ENCODE results near the gene CMTM7. TPM values are rescaled to one million over a fixed set of nuclear protein-coding genes. Genes with fewer than 3 reads are reported as not detected.
"Not testable (repeated sequence)": the region's sequence is repeated elsewhere in the genome, so short reads cannot be mapped to it uniquely, and the experiment has no call there.

CMTM7 gene
- total RNA-seq, 1 donor from 2014 or later: 0.41 TPM

DNA sequence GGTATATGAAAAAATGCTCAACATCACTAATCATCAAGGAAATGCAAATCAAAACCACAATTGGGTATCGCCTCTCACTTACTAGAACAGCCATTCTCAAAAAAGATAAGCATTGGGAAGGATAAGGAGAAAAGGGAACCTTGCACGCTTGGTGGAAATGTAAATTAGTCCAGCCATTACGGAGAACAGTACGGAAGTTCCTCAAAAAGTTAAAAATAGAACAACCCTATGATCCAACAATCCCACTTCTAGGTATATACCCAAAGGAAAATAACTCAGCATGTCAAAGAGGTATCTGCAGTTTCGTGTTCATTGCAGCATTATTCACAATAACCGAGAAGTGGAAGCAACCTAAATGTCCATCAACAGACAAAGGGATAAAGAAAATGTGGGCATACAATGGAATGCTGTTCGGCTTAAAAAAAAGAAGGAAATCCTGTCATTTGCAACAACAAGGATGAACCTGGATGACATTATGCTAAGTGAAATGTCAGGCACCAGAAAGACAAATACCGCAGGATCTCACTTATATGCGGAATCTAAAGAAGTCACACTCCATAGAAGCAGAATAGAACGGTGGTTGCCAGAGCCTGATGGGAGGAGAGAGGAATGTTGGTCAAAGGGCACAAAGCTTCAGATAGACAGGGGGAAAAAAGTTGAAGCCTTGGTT, 11.7 kb upstream of the CMTM7 start:
- FAIRE-seq (no peak), DNase-seq (ENCODE audit: low spot score in 2 of 2) (no peak)

DNA sequence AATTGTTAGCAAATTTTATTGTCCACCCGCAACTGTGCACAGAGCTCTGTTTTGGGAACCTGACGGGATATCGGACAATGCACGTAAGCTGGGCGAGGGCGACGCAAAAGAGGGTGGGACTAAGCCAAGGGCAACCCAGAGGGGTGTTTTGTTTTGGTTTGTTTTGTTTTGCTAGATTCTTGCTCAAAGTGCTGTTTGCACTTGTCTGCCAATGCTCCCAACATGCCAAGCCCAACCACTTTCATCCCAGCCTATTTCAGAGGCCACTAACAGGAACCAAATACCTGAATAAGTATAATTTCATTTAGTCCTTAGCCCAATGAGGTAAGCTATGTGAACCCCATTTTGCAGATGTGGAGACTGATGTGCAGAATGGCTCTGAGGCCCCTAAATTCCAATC, 9.7 kb upstream of the CMTM7 start:
- no peak for FAIRE-seq
- DNase-seq (ENCODE audit: low spot score in 2 of 2): no peak

DNA sequence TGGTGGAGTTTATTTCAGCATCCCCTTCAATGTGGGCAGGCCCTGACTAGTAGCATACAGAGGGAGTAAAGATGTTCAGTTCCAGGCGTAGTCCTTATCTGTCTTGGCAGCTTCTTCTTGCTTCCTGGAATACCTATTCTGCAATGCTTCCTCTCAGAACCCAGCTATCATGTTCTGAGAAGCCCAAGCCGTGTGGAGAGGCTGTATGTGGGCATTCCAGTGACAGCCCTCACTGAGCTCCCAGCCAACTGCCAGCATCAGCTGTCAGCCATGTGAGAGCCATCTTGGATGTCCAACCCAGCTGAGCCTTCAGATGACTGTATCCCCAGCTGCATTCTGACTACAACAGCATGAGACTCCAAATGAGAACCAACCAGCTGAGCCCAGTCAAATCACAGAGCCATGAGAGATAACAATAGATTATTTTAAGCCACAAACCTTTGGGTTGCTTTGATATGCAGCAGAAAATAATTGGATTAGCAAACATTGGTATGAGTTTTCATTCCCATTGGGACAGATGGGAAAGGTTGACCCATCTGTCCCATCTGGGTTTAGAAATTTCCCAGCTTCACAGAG, 8.4 kb upstream of the CMTM7 start:
- DNase-seq (ENCODE audit: low spot score in 2 of 2) (no peak), FAIRE-seq (no peak)

DNA sequence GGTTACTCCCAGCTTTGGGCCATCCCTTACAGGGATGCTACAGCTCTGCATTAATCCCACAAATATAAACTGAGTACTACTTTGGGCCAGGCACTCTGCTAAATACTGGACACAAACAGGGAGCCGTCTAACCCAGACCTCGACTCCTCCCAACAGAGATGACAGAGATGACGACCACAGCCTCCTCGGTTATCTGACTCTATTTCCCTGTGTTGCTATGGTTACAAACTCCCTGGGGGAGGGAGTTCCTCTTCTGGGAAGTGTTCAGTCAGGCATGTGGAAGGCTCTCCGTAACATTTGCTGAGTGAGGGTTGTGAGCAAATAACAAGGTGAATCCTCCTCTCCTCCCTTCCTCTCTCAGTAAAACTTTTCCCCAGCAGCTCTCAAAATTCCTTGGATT, 6.7 kb upstream of the CMTM7 start:
- no peak for DNase-seq (ENCODE audit: low spot score in 2 of 2)
- no peak for FAIRE-seq

DNA sequence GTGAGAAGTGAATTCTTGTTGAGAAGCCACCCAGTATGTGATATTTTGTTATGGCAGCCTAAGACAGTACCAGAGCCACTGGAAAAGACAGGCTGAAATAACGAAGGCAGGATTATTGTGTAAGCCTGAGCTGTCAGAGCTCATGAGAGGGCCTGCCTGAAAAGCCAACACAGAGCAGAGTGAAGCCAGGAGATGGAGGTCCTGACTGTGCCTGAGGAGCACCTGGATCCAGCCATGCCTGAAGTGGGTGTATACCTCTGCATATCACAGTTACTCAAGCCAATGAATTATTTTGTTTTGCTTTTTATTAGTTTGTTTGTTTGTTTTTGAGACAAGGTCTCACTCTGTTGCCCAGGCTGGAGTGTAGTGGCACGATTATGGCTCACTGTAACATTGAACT, 4.1 kb upstream of the CMTM7 start:
- DNase-seq (ENCODE audit: low spot score in 2 of 2) (no peak), FAIRE-seq (no peak)

DNA sequence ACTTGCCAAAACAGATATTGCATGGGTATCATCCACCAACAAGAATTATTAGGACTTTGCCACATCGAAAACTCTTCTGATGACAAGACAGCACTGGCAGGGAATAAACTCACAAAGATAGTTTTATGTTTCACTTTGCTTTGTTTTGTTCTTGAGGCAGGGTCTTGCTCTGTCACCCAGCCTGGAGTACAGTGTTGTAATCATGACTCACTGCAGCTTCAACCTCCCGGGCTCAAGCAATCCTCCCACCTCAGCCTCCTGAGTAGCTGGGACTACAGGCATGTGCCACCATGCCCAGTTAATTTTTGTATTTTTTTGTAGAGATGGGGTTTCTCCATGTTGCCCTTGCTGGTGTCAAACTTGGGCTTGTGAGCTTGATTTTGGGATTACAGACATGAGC, 2.1 kb upstream of the CMTM7 start:
- DNase-seq (ENCODE audit: low spot score in 2 of 2); FAIRE-seq: not testable (repeated sequence)

DNA sequence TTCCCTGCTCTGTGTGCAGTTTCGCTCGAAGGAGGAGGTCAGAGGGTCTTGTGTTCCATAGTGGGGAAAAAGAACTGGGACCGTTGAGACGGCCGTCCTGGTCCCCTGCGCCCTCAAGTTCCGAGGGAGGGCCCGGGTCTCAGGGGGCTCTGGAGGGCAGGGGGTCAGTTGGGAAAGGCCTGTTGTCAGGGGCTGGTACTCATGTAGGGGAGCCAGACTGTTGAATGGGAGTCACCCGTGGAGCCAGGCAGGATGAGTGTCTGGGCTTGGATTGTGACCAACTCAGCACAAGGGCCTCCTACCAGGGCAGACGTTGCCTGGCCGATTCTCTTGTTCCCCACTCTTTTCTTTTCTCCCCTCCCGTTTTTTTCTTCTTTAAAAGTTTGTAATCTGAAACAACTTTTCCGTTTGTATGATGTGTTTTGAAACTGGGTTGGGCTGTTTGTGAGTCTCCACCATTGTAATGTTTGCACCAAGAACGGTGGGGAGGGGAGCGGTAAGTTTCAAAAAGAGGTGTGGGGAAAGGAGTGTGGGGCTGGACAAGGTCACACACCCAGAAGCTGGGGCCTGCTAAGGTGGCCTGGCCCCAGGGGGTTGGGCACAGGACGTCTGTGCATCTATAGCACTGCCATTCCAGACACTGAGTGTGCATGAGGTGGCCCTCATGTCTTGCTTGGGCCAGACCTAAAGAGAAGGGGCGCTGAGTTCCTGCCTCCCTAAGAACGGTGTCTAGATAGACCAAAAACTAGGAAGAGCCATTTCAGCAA, 1.1 kb downstream of the CMTM7 start:
- DNase-seq (ENCODE audit: low spot score in 2 of 2) (no peak), FAIRE-seq (no peak)

DNA sequence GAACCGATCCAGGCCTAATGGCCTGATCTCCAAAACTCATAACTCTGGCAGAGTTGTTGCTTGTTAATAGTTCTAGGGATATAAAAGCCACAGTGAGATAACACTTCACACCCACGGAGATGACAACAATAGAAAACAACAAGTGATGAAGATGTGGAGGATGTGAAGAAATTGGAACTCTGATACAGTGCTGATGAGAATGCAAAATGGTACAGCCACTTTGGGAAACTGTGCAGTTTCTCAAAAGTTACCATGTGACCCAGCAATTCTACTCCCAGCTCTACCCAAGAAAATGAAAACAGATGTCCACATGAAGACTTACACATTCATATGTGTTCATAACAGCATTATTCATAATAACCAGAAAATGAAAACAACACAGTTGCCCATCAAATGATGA, 3.8 kb downstream of the CMTM7 start:
- FAIRE-seq: no peak
- no peak for DNase-seq (ENCODE audit: low spot score in 2 of 2)

DNA sequence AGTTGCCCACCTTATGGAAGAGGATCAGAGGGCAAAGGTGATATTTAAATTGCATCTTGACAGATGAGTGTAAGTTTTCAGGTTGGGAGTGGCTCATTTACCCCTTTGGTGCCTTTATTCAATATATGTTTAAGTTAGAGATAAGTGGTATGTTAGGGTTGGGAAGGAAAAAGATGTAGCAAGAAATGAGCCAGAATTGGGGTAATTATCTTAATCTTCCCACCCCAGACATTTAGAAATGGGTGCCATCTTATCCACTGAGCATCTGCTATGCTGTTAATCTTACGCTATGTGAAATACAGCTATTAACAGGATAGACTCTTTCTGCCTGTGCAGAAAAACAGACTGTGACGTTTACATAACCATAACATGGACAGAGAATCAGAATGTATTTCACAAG, 6.3 kb downstream of the CMTM7 start:
- FAIRE-seq: no peak
- no peak for DNase-seq (ENCODE audit: low spot score in 2 of 2)

DNA sequence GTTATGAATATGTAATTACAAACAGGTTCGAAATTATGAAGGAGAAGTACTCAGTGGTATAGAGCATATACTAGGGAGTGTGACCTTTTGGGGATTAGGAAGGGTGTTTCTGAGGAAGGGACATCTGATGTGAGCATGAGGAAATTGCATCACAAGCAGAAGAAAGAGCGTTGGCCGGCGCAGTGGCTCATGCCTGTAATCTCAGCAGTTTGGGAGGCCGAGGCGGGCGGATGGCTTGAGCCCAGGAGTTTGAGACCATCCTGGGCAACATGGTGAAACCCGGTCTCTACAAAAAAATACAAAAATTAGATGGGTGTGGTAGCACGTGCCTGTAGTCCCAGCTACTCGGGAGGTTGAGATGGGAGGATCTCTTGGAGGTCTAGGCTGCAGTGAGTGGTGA, 6.9 kb downstream of the CMTM7 start:
- DNase-seq (ENCODE audit: low spot score in 2 of 2) (no peak), FAIRE-seq (no peak)

DNA sequence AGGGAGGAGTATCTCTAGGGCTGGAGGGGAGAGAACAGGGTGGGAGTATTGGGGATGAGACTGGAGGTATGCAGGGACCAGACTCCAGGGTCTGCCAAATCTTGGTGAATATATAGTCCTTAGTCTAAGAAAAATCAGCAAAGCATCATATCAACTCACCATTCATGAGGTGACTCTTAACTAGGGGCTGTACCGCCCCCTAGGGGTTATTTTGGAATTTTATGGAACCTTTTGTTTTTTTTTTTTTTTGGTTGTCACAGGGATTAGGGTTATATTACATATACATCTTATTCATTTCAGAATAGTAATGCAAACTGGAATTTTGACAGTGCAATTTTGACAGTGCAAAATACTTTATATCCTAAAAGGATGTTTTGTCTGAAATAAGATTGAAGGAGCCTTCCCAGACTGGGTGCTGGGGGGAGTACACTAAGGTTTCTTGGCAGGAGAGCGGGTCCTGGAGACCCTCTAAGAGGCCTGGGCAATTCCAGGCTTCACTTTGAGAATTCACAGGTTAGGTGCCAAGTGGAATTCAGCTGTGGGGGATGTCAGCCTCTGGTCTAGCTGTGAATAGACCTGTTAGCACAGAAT, 7.5 kb downstream of the CMTM7 start:
- DNase-seq (ENCODE audit: low spot score in 2 of 2) (no peak), FAIRE-seq (peak; percentile 39)

DNA sequence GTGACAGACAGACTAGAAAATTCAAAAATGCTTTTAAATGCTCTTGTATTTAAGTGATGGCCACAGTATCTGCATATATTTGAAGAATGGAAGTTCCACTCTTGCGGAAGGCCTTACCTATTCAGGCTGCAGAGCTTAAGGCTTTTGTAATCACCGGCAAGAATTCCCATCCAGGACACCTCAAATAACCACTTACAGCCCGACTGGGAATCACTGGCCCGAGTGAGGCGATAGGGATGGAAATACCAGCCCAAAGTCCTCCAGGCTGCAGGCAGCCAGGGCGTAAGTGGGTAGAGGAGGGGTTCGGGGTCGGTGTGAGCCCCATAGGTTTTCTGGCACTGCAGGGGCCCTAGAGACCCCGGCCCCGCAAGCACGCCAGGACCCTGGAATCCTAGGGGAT, 9.5 kb downstream of the CMTM7 start:
- FAIRE-seq (no peak), DNase-seq (ENCODE audit: low spot score in 2 of 2) (no peak)

DNA sequence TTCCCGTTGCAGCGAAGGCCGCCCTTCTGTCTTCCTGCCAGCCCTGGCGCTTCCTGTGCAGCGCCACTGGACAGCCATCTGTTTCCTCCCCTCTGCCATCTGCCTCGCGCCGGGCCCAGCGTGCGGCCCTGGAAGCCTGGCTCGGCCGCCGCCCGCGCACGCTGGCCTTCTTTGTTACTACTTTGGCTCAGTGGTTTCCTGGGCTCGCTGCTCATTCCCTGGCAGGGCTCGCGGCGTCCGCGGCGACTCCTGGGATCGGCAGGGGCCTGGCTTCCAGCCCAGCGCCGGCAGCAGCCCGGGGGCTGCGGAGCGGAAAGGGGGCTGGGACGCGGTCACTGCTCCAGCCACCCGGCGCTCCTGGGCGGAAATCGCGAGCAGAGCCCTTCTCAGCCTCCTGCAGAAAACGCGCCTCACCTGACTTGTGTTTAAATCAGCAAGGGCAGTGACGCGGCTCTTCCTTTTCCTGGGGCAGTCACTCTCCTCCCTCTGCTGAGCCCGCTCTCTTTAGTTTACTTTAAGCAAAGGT, 10.0 kb downstream of the CMTM7 start:
- DNase-seq (ENCODE audit: low spot score in 2 of 2) (peak; percentile 59 to 63), FAIRE-seq (no peak)

DNA sequence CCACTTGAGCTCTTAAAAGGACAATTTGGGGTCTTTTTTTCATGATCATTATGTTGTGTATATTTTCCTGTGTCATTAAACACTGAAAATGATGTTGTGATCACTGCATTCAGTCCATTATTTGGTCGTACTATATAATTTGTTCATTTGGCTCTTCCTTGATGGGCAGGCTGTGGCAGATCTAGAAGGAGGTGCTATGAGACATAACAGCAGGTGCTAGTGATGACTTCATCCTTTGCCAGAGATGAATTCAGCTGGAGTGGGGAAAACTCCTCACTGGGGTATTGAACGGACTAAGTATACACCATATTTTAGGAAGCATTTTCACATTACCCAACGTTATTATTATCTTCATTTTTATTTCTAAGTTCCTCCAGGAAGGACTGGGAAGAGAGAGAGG, 12.0 kb downstream of the CMTM7 start:
- DNase-seq (ENCODE audit: low spot score in 2 of 2) (no peak), FAIRE-seq (no peak)

DNA sequence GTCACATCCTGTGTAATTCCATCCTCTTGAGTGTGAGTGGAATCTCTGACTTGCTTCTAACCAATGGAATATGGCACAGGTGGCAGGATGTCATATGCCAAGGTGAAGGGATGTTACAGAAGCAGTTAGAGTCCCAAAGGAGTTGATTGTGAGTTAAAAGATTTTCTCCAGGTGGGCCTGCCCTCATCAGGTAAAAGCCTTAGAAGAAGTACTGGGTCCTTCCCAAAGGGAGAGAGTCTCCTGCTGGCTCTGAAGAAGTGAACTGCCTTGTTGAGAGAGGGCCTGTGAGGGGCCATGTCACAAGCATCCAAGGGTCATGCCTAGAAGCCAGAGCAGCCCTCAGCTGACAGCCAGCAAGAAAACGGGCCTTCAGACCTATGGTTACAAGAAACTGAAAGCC, 13.1 kb downstream of the CMTM7 start:
- no peak for DNase-seq (ENCODE audit: low spot score in 2 of 2)
- no peak for FAIRE-seq

DNA sequence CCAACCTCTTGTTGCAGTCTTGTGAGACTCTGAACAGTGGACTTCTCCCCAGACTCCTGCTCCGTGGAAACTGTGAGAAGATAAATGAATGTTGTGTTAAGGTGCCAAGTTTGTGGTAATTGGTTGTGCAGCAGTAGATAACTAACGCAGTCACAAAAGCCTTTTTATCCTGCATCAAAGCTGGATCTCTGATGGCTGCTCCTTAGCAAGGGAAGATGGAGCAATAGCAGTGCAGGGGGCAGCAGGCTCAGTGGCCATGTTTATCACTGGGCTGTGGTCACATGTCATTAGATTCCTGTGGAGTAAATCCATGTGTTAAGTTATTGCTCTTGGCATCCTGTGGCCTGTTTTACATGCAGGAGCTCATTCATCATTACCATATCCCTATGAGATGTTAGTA, 13.5 kb downstream of the CMTM7 start:
- no peak for DNase-seq (ENCODE audit: low spot score in 2 of 2)
- FAIRE-seq: no peak

DNA sequence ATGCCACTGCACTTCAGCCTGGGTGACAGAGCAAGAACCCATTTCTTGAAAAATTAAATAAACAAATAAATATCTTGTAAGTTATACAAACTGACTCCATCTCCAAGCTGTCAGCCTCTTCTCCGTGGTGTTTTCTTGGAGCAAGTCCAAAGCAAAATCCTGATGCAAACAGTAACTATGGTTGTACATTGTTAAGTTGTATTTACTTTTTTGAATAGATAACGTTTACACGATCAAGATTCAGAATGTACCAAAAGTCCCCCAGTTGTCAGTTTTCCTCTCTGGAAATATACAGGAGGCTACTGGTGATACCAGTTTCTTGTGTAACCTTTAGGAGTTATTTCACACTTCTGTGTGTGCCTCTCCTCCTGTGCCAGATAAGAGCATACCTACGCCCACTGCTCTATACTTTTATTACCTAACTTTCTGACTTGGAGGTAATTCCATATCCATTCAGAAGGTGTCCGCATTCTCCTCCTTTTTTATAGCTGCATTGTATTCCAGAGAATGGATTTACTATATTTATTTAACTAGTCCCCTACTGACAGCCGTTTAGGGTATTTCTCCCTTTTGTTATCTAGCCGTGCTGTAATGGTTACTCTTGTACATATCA, 14.2 kb downstream of the CMTM7 start:
- DNase-seq (ENCODE audit: low spot score in 2 of 2) (no peak), FAIRE-seq (no peak)

DNA sequence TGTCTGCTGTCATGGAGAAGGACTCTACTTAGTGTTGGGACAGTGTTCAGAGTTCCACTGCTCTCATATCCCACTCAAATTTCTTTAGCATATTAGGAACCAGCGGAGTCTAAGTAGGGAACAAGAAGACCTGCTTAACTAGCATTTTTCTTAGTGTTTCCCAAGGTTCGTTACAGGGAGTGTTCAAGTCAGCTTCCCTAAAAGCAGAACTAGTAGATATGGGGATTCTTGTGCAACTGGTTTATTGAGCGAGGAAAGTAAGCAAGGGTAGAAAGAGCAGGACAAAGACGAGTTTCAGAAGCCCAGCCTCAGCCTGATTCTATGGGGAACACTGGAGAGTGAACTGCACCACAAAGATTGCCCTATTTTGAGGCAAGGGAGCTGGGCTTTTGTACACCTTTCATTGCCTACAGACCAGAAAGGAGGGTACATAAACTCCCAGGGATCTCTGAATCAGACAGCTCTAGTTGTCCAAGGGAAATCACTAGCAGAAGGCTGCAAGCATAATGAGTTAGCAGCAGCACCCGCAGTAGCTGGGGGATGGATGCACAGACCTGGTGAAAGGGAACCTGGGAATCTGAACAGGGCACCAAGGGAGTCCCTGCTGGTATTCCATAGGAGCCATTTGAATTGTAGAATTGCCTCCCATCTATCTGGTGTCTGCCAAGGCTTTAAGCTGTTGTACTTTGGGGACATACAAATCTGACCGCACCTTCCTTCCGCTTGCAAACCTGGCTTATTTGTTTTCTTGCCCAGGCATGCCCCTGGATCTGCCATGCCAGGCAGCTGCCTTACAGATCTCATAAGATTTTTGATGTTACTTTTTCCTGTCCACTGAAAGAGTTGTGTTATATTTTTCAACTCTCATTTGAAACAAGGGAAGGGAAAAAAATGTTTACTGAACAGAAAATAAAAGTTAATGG, 15.1 kb downstream of the CMTM7 start:
- DNase-seq (ENCODE audit: low spot score in 2 of 2): no peak
- no peak for FAIRE-seq

DNA sequence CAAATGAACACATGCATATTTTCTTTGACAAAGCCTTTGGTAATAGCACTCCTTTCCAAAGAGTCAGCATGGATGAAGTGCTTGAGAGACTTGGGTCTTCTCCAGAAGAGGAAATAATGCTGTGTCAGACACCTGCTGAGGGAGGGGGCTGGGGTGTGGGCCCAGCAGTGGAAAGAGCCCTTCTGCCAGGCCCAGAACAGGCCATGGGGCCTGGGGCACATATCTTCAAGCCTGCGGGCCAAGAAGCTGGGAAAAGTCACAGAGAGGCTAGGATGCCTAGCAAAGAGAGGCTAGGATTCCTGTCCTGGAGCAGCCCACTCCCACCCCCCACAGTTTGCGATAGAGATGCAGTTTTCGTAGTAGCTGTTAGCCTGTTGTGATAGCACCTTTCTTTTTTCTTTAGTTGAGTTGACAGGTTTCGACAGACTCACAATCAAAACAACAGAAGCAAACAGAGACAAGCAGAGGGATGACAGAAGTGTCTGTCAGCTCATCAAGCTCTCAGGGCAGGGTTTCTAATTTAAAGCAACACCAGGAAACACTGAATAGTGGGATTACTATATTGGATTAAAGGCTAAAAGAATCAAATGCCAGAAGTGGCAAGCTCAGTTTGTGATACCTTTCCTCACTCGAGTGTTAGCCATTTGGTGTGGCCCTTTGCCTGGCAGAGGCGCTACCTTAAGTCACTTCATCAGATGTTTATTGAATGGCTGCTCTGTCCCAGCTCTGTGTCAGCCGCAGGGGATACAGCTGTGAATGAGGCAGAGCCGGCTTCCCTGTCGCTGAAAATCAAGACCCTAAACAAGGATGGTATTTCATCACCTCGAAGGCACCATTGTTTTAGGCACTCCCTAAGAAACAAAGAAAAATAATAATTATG, 19.0 kb downstream of the CMTM7 start:
- DNase-seq (ENCODE audit: low spot score in 2 of 2): no peak

More for the DNA sequence above, 19.0 kb downstream of the CMTM7 start:
- no peak for FAIRE-seq

All from frontal cortex (tissue), 4 donors.